K562 (cell line): Measurements from ENCODE around the gene ABCC1. TPM values are rescaled to one million over a fixed set of nuclear protein-coding genes. Genes with fewer than 3 reads are reported as not detected.

Experiments used
- ERF ChIP-seq: fragments of 450-650 bp; formaldehyde crosslinking; IDR thresholded peaks from 2 replicates; pipeline ENCODE4 v1.4.0; 2020; ENCODE audit warnings: mild to moderate bottlenecking, mixed read lengths
- GMEB1 ChIP-seq: fragments of 250-450 bp; sonication (Bioruptor Pico); IDR thresholded peaks from 2 replicates; pipeline ENCODE4 v1.4.0; 2020; ENCODE audit warnings: mild to moderate bottlenecking
- HCFC1 ChIP-seq: IDR thresholded peaks from 2 replicates; pipeline ENCODE4 v1.6.1; 2012; ENCODE audit warnings: low read depth, low read length, improper control_type of control experiment
- HLTF ChIP-seq: fragments of 450-650 bp; IDR thresholded peaks from 2 replicates; pipeline ENCODE4 v1.6.1; 2016
- KLF13 ChIP-seq: fragments of 450-650 bp; IDR thresholded peaks from 2 replicates; pipeline ENCODE4 v1.6.1; 2016; ENCODE audit warnings: missing genetic modification characterization, low read depth, mild to moderate bottlenecking, missing compliant biosample characterization, moderate library complexity, borderline replicate concordance
- MAZ ChIP-seq, 2 experiments: fragments of 450-650 bp in 1 of 2; sonication (generic) in 1 of 2; formaldehyde crosslinking; IDR thresholded peaks in 1 of 2; conservative IDR thresholded peaks in 1 of 2; 2 replicates each; pipeline versions ENCODE4 v1.4.0 to v1.5.0; 2020; ENCODE audit warnings: mild to moderate bottlenecking in 1 of 2, missing genetic modification reagents in 1 of 2
- NFXL1 ChIP-seq: fragments of 450-650 bp; formaldehyde crosslinking; IDR thresholded peaks from 2 replicates; pipeline ENCODE4 v1.4.0; 2021; ENCODE audit warnings: mild to moderate bottlenecking
- POLR3A ChIP-seq: IDR thresholded peaks from 2 replicates; pipeline ENCODE4 v1.6.1; 2011; ENCODE audit warnings: borderline replicate concordance, mild to moderate bottlenecking, moderate library complexity; ENCODE audit not compliant: insufficient read length, insufficient read depth; ENCODE audit errors: extremely low read depth
- UBTF ChIP-seq, 2 experiments: IDR thresholded peaks; 2 replicates each; pipeline ENCODE4 v1.6.1; 2012; ENCODE audit warnings: improper control_type of control experiment in 2 of 2, low read depth in 2 of 2, low read length in 2 of 2, borderline replicate concordance in 1 of 2
- ZBTB1 ChIP-seq: sonication (generic); formaldehyde crosslinking; IDR thresholded peaks from 2 replicates; pipeline ENCODE4 v1.8.1; 2023; ENCODE audit warnings: missing genetic modification reagents, low read depth, mild to moderate bottlenecking, borderline replicate concordance
- ZBTB2 ChIP-seq: fragments of 450-650 bp; IDR thresholded peaks from 2 replicates; pipeline ENCODE4 v1.6.1; 2016; ENCODE audit warnings: antibody characterized with exemption
- ZFP30 ChIP-seq: fragments of 250-450 bp; sonication (Bioruptor Pico); IDR thresholded peaks from 2 replicates; pipeline ENCODE4 v1.8.0; 2022; ENCODE audit warnings: moderate library complexity, mild to moderate bottlenecking, inconsistent platforms, borderline replicate concordance
- polyA plus RNA-seq, 8 experiments: library from polyadenylated mRNA; depleted of rRNA in 4 of 8; stranded (reverse) in 5 of 8; unstranded in 3 of 8; fragments of >200 nt; fragmentation: Nextera tagmentation in 2 of 8; fragmentation: Illumina TruSeq in 1 of 8; extraction: Ambion mirVana in 2 of 8; extraction: Trizol in 1 of 8; gene quantifications; 2 replicates each; pipeline versions ENCODE4 v1.2.1 to v1.2.3, GENCODE V29; 2011 to 2014; ENCODE audit warnings: inconsistent platforms in 1 of 8, missing spikeins in 1 of 8
- total RNA-seq, 7 experiments: library from RNA; depleted of rRNA in 6 of 7; stranded (reverse); fragments of >200 nt in 6 of 7; fragmentation: Illumina TruSeq in 2 of 7; extraction: Trizol in 2 of 7; gene quantifications; 2 replicates each; pipeline versions ENCODE4 v1.2.1 to v1.2.3, GENCODE V29; 2011 to 2021; ENCODE audit warnings: low replicate concordance in 1 of 7

ABCC1 gene
- total and polyA plus RNA-seq, 9 of the 15 experiments (the other 6 are each of a cell fraction or from before 2014, with no cell fraction given), result 3.9 to 41.6 (median 10.0) TPM

GRCh38 chr16:15976225-15976812 lies 26.9 kb downstream of the ABCC1 start (continued):
- no peak for TF ChIP-seq ERF (CRISPR knock-in tag)
- TF ChIP-seq HCFC1, result no peak
- TF ChIP-seq POLR3A, result no peak
- no peak for TF ChIP-seq UBTF (IDR thresholded peaks at IDR 0.05; ENCODE audit: borderline replicate concordance in 1 of 2, low read depth in 2 of 2, low read length in 2 of 2)
- no peak for TF ChIP-seq NFXL1
- no peak for TF ChIP-seq ZBTB1
- no peak for TF ChIP-seq MAZ (CRISPR knock-in tag; conservative IDR thresholded peaks at IDR 0.05 in 1 of 2, IDR thresholded peaks at IDR 0.05 in 1 of 2)
- TF ChIP-seq KLF13 (tag), result no peak
- no peak for TF ChIP-seq GMEB1 (CRISPR knock-in tag)
- TF ChIP-seq ZBTB2, result no peak
- no peak for TF ChIP-seq HLTF
- no peak for TF ChIP-seq ZFP30 (CRISPR knock-in tag)
